GM21619 (cell line): ENCODE results near the gene ZNF217.
"Not testable (repeated sequence)": the region's sequence is repeated elsewhere in the genome, so short reads cannot be mapped to it uniquely, and the experiment has no call there.

ENCODE experiments used
- ATAC-seq: cut with Tn5 transposase; IDR thresholded peaks from one replicate; pipeline ENCODE4 v1.9.1; 2021; ENCODE audit not compliant: unreplicated experiment

ZNF217 gene

GRCh38 chr20:53598140-53599043 is 4.8 kb upstream of the ZNF217 start:
- ATAC-seq, result no peak

- no peak for ATAC-seq
Measured at GRCh38 chr20:53597521-53598120, 4.0 kb upstream of the ZNF217 start.

- ATAC-seq, result no peak
Measured at GRCh38 chr20:53597030-53597482, 3.4 kb upstream of the ZNF217 start.

- not testable (repeated sequence) for ATAC-seq
Measured at GRCh38 chr20:53596189-53597001, 2.8 kb upstream of the ZNF217 start.

- ATAC-seq, result not testable (repeated sequence)
Measured at GRCh38 chr20:53595742-53596141, 2.1 kb upstream of the ZNF217 start.

GRCh38 chr20:53595018-53595378 is 1.4 kb upstream of the ZNF217 start:
- ATAC-seq, result no peak

GRCh38 chr20:53594068-53595017 is 704 bp upstream of the ZNF217 start:
- ATAC-seq, result peak; percentile 60

- peak; percentile 3 for ATAC-seq
Measured at GRCh38 chr20:53592992-53593465, 610 bp downstream of the ZNF217 start.

- peak; percentile 30 for ATAC-seq
Measured at GRCh38 chr20:53592454-53592991, 1.1 kb downstream of the ZNF217 start.

- ATAC-seq, result not testable (repeated sequence)
Measured at GRCh38 chr20:53591941-53592441, 1.6 kb downstream of the ZNF217 start.

GRCh38 chr20:53591206-53591741 is 2.4 kb downstream of the ZNF217 start:
- not testable (repeated sequence) for ATAC-seq

GRCh38 chr20:53590608-53591007 is 3.0 kb downstream of the ZNF217 start:
- ATAC-seq, result not testable (repeated sequence)

- ATAC-seq, result not testable (repeated sequence)
Measured at GRCh38 chr20:53590122-53590521, 3.5 kb downstream of the ZNF217 start.

- not testable (repeated sequence) for ATAC-seq
Measured at GRCh38 chr20:53589321-53590065, 4.1 kb downstream of the ZNF217 start.

GRCh38 chr20:53587157-53587703 is 6.4 kb downstream of the ZNF217 start:
- ATAC-seq, result not testable (repeated sequence)

GRCh38 chr20:53586640-53587039 is 7.0 kb downstream of the ZNF217 start:
- no peak for ATAC-seq

- ATAC-seq, result not testable (repeated sequence)
Measured at GRCh38 chr20:53585910-53586309, 7.7 kb downstream of the ZNF217 start.

- ATAC-seq, result not testable (repeated sequence)
Measured at GRCh38 chr20:53585004-53585569, 8.6 kb downstream of the ZNF217 start.
